Left cardiac atrium (tissue), 4 donors: ENCODE data around the gene HACD3. TPM values are rescaled to one million over a fixed set of nuclear protein-coding genes. Genes with fewer than 3 reads are reported as not detected.
A peak's percentile ranks its signal among the peaks of the same experiment; 100 is the strongest.
"Not testable (repeated sequence)": the region's sequence is repeated elsewhere in the genome, so short reads cannot be mapped to it uniquely, and the experiment has no call there.

Source experiments
- ATAC-seq, 2 donors: fragments of 200-7000 bp; cut with Tn5 transposase; one replicate each; pipeline ENCODE4 v1.9.1; 2020; ENCODE audit warnings: mild to moderate bottlenecking in 2 of 2, moderate library complexity in 2 of 2
- DNase-seq: peaks from one replicate; pipeline ENCODE4 v3.0.0-alpha.2; 2020
- intact Hi-C, 2 donors: fragments of 100-400 bp; cut with DNase I; formaldehyde crosslinking; loops; one replicate each; pipeline versions ENCODE4 v1.14.1 to v1.15.1; 2022 to 2023
- total RNA-seq, 2 donors: library from RNA; stranded (reverse); fragmentation: NEBNext Ultra II Directional; extraction: Animal tissue kit (Norgen Biotek cat#: 25700); gene quantifications; one replicate each; pipeline ENCODE4 v1.2.1, GENCODE V29; 2021
- donor health status: DM: no; HTN: yes; CAD: no.
- donor health status: DM: no; HTN: yes; CAD: no; lungs with severe emphysema.
- donor health status: DM: yes; HTN: yes; CAD: no.
- donor health status: Dilated cardiomyopathy.

Gene HACD3
- total RNA-seq, 2 donors from 2014 or later: 15.9 to 18.0 TPM

DNA sequence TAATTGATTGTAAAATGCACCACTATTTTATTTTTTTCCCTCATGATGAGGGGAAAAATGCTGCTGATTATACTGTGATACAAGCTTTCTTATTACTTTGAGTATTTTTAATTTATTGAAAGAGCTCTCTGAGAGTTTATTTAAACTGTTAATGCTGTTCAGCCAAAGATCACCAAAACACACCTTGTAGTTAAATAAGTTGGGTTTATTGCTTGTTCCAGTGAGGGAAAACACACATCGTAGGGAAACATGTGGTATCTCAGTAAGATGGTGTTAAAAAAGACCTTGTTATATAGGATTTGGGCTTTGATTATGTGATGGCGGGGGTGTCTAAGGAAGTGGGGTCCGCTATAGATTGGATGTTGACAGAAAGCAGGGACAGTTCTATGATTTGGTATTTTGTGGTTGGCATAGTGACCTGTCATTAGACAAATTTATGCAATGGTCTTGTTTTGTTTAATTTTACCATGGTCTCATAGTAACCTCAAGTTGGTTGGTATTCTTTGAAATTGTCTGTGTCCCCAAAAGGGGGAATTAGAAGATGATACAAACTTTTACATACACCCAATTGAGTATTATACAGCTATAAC lies 11.1 kb downstream of the HACD3 start:
- DNase-seq: no peak
- no peak for ATAC-seq
- intact Hi-C loops: no loop called here

DNA sequence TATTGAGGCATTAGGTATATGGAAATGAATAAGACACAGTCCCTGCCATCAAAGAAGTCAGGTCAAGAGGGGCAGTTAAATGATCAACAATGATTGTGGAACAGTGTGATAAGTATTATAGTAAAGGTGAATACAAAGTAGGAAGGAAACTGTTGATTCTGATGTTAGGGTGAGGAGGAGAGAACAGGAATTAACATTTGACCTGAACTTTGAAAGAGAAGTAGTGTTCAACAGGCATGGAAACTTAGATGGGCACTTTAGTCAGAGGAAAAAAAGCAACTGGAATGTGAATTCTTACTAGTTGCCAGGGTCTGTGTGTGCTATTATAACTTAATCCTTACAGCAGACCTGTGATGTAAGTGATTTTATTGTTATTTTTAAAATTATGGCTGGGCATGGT lies 17.6 kb downstream of the HACD3 start:
- intact Hi-C loops: no loop called here
- DNase-seq (no peak), ATAC-seq (no peak)

DNA sequence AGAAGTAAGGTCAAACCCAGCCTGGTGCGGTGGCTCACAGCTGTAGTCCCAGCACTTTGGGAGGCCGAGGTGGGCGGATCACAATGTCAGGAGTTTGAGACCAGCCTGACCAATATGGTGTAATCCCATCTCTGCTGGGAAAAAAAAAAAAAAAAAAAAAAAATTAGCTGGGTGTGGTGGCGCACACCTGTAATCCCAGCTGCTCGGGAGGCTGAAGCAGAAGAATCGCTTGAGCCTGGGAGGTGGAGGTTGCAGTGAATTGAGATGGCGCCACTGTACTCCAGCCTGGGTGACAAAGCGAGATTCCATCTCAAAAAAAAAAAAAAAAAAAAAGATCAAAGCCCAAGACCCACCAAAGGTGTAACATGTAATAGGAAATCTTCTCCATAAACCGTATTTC lies 19.0 kb downstream of the HACD3 start:
- intact Hi-C loops, ATAC-seq, DNase-seq: not testable (repeated sequence)

GRCh38 chr15:65550681-65551098 lies 20.4 kb downstream of the HACD3 start:
- ATAC-seq: no peak
- intact Hi-C loops: no loop called here

DNA sequence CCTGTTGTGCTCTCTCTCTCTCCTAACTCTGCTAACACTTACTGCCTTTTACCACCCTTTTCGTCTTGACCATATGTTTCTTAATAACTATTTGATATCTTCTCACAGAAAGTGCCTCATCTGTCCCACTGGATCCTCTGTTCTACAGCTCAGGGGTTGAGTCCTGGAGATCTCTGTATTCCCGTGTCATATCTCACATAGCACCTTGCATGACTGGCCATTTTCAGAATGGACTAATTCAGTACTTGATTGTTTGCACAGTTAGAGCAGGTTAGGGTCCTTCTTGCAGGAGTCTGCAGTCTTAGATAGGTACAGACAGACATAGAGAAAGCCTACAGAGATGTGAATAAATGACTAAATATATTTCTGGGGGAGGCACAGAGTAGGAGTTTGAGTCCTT lies 20.9 kb downstream of the HACD3 start:
- intact Hi-C loops: no loop called here
- DNase-seq (no peak), ATAC-seq (no peak)

More at GRCh38 chr15:65550681-65551098, 20.4 kb downstream of the HACD3 start:
- DNase-seq: no peak

DNA sequence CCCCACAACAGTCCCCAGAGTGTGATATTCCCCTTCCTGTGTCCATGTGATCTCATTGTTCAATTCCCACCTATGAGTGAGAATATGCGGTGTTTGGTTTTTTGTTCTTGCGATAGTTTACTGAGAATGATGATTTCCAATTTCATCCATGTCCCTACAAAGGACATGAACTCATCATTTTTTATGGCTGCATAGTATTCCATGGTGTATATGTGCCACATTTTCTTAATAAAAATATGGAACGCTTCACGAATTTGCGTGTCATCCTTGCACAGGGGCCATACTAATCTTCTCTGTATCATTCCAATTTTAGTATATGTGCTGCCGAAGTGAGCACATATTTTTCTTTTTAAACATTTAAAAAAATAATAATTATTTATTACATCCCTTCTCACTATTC lies 22.6 kb downstream of the HACD3 start:
- DNase-seq, intact Hi-C loops, ATAC-seq: not testable (repeated sequence)

DNA sequence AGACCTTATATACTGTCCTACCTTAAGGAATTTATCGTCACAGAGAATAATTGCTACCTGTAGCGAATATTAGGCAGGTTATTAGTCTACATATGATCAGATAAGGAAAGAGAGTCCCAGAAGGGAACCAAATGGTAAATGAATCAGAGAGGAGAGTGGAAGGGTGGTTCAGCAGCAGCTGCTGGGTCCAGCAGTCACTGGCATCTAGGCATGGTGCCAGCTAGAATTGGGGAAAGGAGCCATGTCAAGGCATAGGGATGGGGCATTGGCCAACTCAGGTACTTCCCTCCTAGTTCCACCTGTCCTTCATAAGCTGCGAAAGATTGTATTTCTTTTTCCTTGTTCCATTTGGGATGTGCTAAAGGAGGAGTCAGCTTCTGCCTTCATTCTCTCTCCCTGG lies 23.4 kb downstream of the HACD3 start:
- ATAC-seq (no peak), DNase-seq (no peak)
- intact Hi-C loops: no loop called here

GRCh38 chr15:65556622-65557021 lies 26.4 kb downstream of the HACD3 start:
- no peak for ATAC-seq
- DNase-seq: no peak
- intact Hi-C loops: no loop called here

DNA sequence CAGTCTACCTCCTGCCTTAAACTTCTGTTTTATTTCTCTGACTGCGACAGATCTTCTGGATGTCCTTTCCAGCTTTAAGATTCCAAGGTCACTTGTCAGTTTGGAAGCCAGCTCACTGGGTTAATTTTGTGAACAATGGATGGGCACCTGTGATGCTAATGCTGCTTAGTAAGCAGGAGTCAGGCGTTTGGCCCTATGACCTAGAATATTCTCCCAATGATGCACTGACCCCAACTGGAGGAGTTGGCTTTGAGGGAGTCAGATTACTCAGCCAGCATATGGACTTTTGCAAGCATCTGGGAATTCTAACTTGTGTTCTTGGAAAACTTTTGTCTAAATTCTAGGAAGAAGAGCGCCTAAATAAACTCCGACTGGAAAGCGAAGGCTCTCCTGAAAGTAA lies 28.1 kb downstream of the HACD3 start:
- intact Hi-C loops: no loop called here
- ATAC-seq: no peak
- DNase-seq: no peak

GRCh38 chr15:65558997-65559760 lies 28.9 kb downstream of the HACD3 start:
- DNase-seq (no peak), ATAC-seq (no peak)
- intact Hi-C loops: no loop called here

DNA sequence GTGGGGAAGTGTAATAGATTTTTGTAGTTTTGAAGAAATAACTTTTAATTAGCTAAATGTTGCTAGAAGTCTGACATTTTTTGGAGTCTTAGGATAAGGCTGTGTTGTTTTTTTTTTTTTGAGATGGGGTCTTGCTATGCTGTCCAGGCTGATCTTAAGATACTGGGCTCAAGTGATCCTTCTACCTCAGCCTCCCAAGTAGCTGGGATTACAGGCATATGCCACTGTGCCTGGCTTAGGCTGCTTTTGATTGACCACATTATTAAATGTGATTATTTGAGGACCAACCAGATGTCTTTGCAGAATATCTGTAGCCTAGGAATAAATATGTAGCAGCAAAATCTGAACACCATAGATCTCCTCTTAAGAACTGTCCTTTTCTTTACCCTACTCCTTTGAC lies 29.7 kb downstream of the HACD3 start:
- intact Hi-C loops: no loop called here
- no peak for DNase-seq
- no peak for ATAC-seq

GRCh38 chr15:65561934-65562333 lies 31.7 kb downstream of the HACD3 start:
- DNase-seq: no peak
- ATAC-seq: no peak
- intact Hi-C loops: no loop called here

- intact Hi-C loops: no loop called here
- ATAC-seq (no peak), DNase-seq (no peak)
These were observed 39.5 kb downstream of the HACD3 start for GRCh38 chr15:65569728-65570127.

GRCh38 chr15:65571971-65572370 lies 41.7 kb downstream of the HACD3 start:
- DNase-seq (no peak), ATAC-seq (no peak)

DNA sequence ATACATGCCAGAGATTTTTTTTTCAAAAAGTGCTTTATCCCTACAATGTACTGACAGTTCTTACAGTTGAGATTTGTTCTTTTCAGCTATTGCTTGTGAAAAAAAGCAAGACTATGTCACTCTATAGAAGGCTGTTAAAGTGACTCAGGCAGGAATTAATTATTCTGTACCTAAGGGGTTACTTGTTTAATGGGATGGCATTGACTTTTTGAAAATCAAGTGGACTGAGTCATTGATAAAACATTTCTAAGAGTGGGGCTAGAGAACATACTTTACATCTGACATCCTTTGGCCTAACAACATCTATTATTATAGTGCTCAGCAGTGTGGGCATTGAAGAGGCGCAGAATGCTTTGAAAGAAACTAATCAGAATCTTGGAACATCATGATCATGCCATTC lies 46.4 kb downstream of the HACD3 start:
- no peak for DNase-seq
- intact Hi-C loops: no loop called here
- ATAC-seq: peak in 1 of 2 donors; percentile 42

More at GRCh38 chr15:65571971-65572370, 41.7 kb downstream of the HACD3 start:
- intact Hi-C loops: no loop called here

DNA sequence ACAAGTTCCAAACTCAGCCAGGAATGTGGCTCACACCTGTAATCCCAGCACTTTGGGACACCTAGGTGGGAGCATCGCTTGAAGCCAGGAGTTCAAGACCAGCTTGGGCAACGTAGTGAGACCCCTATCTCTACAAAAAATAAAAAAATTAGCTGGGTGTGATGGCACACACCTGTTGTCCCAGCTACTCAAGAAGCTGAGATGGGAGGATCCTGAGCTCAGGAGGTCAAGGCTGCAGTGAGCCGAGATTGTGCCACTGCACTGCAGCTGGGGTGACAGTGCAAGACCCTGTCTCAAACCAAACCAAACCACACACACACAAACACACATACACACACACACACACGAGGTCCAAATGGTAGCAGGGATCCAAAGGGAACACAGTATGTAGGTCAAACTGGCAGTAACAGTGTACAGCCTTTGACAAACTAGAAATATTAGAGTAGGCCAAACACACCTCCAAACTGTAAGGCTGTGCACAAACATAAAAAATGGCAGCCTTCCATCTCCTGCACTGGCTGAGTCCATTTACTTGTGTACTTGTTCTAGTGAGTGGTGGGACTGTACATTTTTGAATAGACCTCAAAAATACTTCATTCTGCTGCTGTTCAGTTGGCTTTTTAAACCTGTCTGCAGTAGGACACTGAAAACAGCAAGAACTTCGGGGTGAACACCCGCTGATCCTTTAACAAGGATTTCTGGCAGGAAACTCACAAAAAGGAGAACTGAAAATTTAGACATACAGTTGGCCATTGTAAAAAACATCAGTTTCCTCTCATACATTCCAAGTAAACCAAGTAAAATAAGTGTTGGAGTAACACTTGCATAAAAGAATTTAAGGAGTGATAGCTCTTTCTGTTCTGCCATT lies 47.1 kb downstream of the HACD3 start:
- ATAC-seq: peak in 1 of 2 donors; percentile 19

GRCh38 chr15:65578904-65579728 lies 48.9 kb downstream of the HACD3 start:
- intact Hi-C loops: no loop called here
- DNase-seq: no peak
- no peak for ATAC-seq

More for the DNA sequence above, 47.1 kb downstream of the HACD3 start:
- intact Hi-C loops: no loop called here
- DNase-seq: no peak

DNA sequence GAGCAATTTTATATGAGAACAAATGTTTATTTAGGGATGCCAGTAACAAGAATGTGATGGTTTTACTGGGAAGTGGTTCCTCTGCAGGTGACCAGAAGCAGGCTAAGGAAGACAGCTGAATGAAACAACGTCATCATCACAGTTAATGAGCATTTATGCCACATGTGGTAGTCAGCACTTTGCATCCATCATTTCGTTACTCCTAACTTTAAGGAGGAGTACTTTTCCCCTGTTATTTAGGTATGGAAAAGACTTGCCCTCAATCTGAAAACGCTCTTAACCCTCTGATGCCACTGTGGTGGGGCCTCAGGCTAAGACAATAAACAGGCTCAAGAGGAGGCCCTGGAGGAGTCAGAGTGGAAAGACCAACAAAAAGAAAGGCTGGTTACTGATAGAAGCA lies 49.5 kb downstream of the HACD3 start:
- intact Hi-C loops: no loop called here
- DNase-seq (no peak), ATAC-seq (no peak)

DNA sequence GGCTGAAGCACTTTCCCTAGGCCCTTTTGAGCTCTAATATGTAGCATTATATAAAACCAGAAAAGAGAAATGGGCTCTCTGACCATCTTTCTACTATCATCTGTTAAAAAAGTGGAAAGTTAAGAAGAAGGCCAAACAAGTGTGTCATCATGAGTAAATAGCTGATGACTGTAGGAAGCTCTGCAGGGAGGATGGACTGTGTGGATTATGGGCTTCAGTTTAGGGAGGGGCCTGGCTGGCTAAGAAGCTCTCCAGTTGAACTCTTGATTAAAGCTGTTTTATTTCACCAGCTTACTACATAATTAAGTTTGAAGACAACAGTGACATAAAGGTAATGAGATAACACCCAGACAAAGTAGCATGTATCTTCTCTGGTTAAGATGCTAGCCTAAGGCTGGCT lies 50.0 kb downstream of the HACD3 start:
- no peak for DNase-seq
- intact Hi-C loops: no loop called here
- ATAC-seq: peak in 1 of 2 donors; percentile 47
